GM19438 (cell line): Measurements from ENCODE around the gene RBX1.

Experiments used
- ATAC-seq: cut with Tn5 transposase; IDR thresholded peaks from one replicate; pipeline ENCODE4 v1.9.1; 2021; ENCODE audit warnings: low read depth; ENCODE audit not compliant: unreplicated experiment

The RBX1 gene

GRCh38 chr22:41021061-41021612, 70.0 kb downstream of the RBX1 start:
- ATAC-seq, result no peak

- ATAC-seq, result no peak
Observed at GRCh38 chr22:41021613-41022454, 70.7 kb downstream of the RBX1 start.

GRCh38 chr22:41022470-41023298, 71.5 kb downstream of the RBX1 start:
- ATAC-seq, result no peak
